HG03460 (cell line): ENCODE data around the gene TACC2.
"Not testable (repeated sequence)": the region's sequence is repeated elsewhere in the genome, so short reads cannot be mapped to it uniquely, and the experiment has no call there.

ENCODE experiments used
- ATAC-seq: cut with Tn5 transposase; IDR thresholded peaks from one replicate; pipeline ENCODE4 v1.9.1; 2021; ENCODE audit not compliant: unreplicated experiment

The TACC2 gene

DNA sequence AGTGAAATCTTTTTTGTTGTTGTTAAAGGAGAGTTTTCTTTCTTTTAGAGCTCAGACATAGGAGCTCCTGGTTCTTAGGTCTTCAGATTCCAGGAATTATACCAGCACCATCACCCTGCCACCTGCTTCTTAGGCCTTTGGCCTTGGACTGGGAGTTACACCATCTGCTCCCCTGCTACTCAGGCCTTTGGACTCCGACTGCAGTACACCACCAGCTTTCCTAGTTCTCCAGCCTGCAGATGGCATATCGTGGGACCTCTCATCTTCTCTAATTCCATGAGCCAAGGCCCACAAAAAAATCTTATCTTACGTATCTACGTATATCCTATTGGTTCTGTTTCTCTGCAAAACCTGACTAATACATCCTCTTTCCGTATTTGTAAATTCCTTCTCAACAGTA lies 5.1 kb upstream of the TACC2 start:
- no peak for ATAC-seq

DNA sequence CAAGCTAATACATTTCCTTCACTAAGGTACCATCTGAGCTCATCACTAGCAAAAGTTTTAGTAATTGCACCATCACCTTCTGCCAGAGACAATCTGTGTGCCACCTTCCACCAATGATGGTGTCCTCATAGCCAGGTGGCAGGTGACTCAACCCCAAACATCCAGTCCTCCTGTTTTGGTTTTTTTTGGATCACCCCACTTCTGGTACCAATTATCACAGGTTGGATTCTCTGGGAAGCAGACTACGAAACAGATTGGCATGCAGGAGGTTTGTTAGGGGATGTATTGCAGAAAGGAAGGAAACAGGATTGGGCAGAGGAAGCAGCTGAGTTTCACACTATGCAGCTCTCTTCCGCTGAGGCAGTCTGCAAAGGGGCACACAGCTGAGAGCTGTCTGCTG lies 4.5 kb upstream of the TACC2 start:
- no peak for ATAC-seq

DNA sequence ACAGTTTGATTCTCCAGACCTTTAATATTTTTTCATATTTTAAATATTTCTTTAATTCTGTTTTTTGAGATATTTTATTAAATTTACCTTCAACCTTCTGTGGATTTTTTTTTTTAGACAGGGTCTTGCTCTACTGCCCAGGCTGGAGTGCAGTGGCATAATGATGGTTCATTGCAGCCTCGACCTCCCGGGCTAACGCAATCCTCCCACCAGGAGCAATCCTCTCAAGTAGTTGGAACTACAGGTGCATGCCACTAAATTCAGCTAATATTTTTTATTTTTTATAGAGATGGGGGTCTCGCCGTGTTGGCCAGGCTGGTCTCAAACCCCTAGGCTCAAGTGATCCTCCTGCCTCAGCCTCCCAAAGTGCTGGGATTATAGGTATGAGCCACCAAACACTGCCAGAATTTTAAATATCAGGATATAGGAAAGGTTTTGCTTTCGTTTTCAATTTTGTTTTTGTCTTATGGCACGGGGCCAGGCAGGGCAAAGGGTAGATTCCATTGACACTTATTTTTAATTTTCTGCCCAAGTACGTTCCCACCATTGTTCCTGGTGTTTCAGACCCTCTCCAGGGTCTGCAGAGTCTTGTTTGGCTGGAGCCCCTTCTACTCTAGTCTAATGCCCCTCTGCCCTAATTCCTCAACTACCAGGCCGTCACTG lies 1.2 kb downstream of the TACC2 start:
- no peak for ATAC-seq

DNA sequence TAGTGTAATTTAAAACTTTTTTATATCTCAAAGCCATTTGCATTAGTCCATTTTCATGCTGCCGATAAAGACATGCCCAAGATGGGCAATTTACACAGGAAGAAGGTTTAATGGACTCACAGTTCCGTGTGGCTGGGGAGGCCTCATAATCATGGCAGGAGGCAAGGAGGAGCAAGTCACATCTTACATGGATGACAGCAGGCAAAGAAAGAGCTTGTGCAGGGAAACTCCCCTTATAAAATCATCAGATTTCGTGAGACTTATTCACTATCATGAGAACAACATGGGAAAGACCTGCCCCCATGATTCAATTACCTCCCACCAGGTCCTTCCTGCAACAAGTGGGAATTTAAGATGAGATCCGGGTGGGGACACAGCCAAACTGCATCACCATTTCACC lies 2.8 kb downstream of the TACC2 start:
- not testable (repeated sequence) for ATAC-seq

DNA sequence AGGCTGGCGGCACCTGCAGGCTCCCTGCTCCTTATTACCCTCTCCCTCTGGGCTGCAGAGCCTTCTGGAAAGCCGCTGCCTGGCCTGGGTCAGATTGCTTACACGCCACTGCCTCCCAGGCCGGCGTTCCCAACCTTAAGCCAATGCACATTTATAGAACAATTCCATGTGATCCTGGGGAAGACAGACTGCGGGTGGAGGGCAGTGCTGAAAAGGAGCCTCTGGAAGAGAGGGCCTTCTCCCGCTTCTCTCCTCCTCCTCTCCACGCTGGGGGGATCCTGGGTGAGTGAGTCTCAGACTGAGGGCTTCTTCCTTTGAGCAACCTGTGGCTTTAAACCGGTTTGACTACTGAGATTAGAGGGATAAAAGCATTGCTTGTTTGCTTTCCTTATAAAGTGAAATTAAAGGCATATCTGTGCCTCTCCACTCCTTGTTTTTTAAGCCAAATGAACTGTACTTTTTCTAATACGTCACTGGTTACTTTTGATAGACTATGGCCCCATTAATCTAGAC lies 5.5 kb downstream of the TACC2 start:
- ATAC-seq, result no peak

DNA sequence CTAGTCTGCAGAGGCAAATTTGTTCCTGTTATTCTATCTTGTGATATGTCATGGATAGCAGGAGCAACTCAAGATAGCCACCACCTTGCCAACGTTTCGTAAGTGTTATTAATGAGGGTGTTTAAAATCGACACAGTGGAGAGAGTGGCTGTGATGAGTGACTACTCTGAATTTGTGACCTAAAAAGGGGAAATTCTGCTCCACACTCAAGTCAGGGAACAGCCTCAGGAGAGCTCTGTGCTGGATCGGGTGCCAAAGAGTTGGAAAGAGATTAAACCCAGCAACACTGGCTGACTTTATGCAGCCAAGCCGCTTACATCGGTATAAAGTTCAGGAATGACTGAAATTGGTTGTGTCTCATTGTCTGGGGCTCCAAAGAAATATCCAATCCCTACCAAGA lies 9.5 kb downstream of the TACC2 start:
- ATAC-seq, result no peak

DNA sequence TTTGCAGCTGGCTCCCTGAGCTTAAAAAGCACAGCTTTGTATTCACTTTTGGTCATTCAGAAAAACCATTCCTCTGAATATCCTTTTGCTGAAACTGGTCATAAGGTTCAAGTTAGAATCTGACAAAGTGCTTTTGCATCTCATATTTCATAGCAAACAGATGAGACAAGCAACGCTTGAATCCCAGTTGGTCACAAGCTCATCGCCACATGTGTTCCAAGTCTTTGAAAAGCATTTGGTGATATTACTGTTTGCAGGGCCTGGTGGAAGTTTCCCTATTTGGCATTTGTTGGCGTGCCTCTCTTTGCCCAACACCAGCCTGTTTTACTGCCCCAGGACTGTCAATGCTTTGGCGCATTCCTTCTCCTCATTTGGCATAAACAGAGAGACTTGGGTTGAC lies 10.3 kb downstream of the TACC2 start:
- ATAC-seq, result no peak

DNA sequence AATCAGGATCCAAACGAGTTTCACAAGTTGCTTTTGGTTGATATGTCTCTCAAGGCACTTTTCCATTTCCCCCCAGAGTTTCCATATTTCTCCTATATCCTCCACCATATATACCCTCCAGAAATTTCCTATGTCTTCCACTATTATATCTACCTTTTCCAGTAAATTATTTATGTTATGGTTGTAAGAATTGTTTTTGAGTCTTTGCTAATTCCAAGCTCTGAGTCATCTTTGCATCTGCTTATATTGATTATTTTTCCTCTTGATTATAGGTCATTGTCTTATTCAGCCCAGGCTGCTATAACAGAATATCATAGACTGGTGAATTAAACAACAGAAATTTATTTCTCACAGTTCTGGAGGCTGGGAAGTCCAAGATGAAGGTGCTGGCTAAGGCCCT lies 12.7 kb downstream of the TACC2 start:
- ATAC-seq, result no peak

DNA sequence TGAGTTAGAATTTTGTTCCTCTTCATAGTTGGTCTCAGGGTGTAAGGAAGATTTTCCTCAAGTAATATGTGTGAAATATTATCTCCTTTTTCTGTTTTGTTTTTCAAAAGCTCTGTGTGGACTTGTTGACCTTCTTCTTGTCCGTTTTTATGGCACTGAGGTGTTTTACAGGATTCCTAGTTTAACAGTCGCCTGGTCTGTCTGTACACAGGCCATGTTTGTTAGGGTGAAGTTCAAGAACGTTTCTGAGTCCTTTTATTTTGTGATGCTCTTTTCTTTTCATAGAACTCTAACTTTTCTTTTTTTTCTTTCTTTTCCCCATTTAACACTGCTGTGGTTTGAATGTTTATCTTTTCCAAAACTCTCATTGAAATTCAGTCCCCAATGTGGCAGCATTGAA lies 18.5 kb downstream of the TACC2 start:
- no peak for ATAC-seq

DNA sequence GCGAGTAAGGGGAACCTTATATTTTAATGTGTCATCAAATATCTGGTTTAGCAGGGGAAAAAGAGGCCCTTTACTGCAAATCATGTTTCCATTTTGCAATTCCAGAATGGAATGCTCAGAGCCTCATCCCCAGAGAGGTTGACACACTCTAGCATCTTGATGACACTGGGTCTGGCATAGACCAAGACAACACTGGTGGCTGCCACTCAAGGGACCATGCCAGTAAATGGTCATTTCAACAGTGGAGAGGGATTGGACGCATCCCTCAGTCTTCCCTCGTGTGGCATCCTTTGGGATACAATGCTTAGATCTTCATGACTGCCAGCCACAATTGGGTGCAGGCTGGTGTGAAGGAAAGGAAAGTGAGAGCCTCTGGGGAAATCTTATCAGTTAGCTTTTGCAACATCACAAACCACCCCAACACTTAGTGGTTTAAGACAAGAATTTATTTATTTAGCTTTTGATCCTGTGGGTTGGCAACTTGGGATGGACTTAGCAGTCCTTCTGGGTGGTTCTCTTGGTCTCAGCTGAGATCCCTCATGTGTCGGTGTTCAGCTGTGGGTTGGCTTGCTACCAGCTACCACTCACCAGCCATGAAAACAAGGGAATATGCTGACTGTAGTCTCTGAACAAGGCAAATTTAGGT lies 21.6 kb downstream of the TACC2 start:
- no peak for ATAC-seq

DNA sequence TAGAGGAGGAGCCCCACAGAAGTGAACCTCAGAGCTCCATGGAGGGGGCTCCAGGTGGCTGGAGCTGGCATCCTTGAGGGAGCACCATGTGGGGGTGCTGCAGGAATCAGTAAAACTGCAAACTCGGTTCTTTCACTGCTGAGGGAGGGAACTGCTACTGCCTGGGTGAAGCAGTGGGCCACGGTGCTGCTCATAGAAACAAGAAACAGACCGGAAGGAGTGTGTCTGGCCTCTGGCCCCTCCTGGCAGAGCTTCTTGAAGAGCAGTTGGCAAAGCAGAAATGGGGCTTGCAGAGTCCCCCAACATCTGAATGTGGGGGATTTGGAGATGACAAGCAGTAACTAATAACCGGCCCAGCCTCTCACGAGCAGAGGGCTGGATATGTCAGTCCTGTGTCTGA lies 23.8 kb downstream of the TACC2 start:
- ATAC-seq, result no peak

DNA sequence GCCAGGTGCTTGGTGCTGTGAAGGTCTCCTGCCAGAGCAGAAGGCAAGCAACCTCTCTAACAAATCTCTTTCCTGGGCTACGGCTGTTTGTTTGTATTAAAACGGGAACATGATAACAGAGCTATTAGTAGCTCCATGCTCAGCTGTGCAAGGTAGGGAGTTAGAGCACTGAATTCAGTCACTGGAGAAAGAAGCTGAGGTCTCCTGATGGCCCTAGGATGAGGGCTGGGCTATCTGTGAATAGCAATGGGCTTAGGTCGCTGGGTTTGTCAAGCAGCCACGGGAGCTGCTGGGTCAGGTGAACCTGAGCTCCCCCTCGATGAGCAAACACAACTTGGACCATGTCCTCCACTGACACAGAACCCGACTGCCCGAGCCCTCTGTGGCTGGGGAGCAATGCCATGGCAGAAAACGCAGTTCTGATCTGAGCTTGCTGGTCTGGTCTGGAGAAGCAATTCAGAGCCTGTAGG lies 24.4 kb downstream of the TACC2 start:
- ATAC-seq, result no peak

DNA sequence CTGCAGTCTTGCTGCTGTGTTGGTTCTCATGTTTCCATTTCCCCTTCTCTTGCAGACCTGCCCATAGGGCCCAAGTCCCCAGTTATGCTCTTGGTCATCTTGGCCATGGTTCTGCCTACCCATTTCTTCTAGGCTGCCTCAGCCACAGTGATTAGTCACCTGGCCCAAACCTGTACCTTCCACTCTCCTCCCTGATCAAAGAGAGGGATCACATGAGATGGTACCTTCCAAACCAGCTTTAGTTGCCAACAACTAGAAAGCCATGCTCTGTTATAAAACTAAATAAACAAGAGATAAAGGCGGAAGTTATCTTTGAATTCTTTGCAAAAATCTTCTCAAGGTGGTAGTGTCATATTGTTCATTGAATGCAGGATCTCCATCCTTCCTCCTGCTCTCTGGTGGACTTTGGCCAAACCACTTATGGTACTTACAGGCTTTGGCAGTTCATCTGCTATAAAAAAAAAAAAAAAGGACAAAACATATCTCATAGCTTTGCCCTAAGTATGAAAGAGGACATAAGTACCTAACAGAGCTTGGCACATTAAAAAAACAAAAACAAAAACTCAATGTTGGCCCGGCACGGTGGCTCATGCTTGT lies 25.8 kb downstream of the TACC2 start:
- no peak for ATAC-seq

DNA sequence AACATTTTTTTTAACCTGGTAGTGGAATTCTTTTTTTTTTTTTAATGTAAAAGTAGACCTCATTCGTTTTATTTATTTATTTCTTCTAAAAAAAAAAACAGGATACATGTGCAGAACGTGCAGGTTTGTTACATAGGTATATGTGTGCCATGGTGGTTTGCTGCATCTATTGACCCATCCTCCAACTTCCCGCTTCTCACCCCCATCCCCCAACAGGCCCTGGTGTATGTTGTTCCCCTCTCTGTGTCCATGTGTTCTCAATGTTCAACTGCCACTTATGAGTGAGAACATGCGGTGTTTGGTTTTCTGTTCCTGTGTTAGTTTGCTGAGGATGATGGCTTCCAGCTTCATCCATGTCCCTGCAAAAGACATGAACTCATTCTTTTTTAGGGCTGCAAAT lies 29.0 kb downstream of the TACC2 start:
- ATAC-seq, result not testable (repeated sequence)

DNA sequence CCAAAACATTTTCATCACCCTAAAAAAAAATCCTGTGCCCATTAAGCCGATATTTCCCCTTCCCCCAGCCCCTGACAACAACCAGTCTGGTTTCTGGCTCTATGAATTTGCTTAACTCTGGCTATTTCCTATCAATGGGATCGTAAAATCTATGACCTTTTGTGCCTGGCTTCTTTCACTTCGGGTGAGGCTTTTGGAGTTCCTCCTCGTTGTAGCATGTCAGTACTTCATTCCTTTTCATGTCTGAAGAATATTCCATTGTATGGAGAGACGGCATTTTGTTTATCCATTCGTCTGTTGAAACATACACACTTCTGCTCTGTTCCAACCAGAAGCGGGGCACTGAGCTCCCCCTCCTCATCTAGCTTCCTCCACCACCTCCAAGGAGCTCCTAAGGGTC lies 29.5 kb downstream of the TACC2 start:
- no peak for ATAC-seq

DNA sequence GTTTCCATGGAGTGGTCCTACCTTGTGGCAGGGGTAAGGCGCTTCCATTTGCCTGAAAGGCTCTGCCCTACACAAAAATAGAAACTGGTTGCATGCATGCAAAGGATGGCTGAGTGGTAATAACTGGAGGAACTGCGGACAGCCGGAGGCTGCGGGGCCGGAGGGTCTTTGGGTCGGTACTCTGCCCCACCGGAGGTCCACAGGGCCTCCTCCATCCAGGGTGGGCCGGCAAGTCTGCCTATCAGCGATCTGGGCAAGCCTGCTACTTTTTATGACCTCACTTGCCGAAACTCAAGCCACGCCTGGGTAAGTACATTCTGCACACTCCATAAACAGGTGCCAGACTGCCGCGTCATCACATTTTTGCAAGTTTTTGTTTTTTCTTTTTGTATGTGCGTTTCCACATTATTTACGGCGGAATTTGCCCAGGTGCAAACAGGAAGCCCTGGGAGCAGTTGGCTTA lies 30.0 kb downstream of the TACC2 start:
- ATAC-seq, result no peak

DNA sequence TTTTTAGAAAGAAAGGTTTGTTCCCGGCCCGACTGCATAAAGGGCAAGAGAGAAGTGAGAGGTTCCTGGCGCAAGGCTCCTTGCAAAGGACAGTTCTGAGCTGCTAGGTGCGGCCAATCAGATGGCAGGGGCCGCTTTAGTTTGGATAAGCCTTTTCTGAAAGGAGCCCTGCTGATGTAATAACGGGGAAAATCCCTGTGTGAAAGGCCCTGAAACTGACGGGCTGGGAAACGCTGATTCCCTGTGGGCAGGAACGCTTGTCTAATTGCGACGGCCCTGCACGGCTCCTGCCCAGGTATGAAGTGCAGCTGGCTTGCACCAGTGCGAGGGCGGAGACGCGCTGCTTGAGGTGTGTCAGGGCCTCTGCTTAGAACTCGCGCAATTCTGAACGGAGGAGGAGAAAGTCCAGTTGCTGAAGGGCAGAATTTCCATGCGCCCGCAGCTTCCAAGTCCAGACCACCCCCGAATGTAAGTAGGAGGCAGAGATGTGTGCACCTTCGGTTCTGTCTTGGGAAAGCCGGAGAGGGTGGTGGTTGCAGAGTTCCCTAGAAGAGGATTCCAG lies 30.5 kb downstream of the TACC2 start:
- no peak for ATAC-seq

DNA sequence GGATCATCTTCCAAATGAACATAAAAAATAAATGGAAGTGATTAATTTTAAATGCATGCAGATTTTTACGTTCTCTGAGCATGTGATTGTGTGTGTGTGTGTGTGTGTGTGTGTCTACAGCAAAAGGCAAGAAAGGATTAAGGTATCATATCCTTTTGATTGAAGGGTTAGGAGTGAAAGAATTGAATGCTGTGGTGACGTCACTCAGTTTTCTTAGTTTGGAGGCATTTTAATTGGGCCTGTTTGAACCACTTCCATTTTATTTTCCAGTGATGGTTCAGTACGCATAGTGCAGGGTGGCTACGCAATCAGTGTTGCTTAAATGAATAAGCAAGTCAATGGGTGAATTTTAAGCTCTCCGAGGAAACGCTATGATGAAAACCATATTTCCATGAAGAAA lies 31.3 kb downstream of the TACC2 start:
- ATAC-seq, result no peak

DNA sequence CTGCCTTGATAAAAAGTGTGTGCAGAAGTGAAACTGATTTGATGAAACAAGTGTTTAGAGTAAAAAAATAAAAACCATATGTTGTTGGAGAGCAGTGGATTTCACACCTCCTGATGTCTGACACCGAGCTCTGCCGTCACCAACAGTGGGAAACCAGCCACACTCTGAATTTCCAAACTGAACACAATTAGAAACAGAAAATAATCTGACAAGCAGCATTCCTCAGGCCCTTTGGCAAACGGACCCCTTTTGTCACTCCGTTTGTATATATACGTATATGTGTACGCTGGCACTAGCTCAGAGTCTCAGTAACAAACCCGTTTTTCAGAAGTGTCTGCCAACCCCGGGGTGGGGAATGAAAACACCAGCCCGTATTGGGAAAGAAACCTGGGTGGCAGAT lies 32.4 kb downstream of the TACC2 start:
- no peak for ATAC-seq

DNA sequence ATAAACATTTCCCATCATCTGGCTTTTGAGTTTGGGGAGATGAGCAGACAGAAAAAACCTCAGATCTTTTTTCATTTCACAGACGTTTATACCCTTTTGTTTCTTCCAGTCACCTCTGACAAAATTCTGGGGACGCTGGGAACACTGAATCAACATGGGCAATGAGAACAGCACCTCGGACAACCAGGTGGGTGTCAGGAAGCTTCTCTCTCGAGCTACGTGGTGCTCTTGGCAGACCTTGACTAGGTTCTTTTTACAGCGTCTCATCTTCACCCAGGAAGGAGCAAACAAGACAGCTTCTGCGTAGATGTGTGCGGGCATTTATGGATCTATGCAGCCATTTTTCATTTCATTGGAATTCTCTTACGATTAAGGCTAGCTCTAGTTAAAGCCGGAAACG lies 32.9 kb downstream of the TACC2 start:
- no peak for ATAC-seq

DNA sequence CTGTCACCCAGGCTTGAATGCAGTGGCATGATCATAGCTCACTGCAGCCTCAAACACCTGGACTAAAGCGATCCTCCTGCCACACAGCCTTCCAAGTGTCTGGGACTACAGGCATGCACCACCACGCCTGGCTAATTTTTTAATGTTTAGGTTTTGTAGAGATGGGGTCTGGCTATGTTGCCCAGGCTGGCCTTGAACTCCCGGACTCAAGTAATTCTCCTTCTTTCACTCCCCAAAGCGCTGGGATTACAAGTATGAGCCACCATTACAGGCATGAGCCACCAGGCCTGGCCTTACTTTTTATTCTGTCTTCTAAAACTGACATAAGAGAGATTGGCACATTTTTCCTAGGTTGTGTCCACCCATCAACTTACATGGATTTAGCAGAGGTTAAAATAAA lies 33.3 kb downstream of the TACC2 start:
- ATAC-seq, result no peak

DNA sequence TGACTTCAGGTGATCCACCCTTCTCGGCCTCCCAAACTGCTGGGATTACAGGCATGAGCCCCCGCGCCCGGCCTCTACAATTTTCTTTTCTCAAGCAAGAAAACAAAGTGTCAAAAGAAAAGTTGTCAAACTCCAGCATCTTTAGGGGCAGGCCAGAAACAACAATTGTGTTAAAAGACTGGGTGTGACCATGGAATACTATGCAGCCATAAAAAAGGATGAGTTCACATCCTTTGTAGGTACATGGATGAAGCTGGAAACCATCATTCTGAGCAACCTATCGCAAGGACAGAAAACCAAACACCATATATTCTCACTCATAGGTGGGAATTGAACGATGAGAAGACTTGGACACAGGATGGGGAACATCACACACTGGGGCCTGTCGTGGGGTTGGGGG lies 34.3 kb downstream of the TACC2 start:
- ATAC-seq, result not testable (repeated sequence)
